K562 (cell line): ENCODE measurements around the gene CCDC9B. TPM values are rescaled to one million over a fixed set of nuclear protein-coding genes. Genes with fewer than 3 reads are reported as not detected.

ENCODE experiments used
- ATF2 ChIP-seq: sonication (generic); formaldehyde crosslinking; IDR thresholded peaks from 2 replicates; pipeline ENCODE4 v1.8.1; 2022; ENCODE audit warnings: missing genetic modification reagents
- CBX3 ChIP-seq, 2 experiments: IDR thresholded peaks; 1 replicate in 1 of 2; 2 replicates in 1 of 2; pipeline ENCODE4 v1.6.1; 2012; ENCODE audit warnings: inconsistent platforms in 2 of 2, low read length in 2 of 2, borderline replicate concordance in 1 of 2, control low read depth in 1 of 2
- CREBBP ChIP-seq: IDR thresholded peaks from one replicate; pipeline ENCODE4 v1.6.1; 2012; ENCODE audit warnings: low read depth, mild to moderate bottlenecking, control low read depth, inconsistent platforms, low read length
- GTF2A2 ChIP-seq: IDR thresholded peaks from 2 replicates; pipeline ENCODE4 v1.6.1; 2016; ENCODE audit warnings: mild to moderate bottlenecking, missing genetic modification characterization, missing compliant biosample characterization
- MAX ChIP-seq: sonication (generic); formaldehyde crosslinking; IDR thresholded peaks from 2 replicates; pipeline ENCODE4 v1.9.0; 2022; ENCODE audit warnings: mild to moderate bottlenecking, missing genetic modification reagents
- MIER1 ChIP-seq: fragments of 450-650 bp; IDR thresholded peaks from 2 replicates; pipeline ENCODE4 v1.6.1; 2016; ENCODE audit warnings: antibody characterized with exemption, mild to moderate bottlenecking, low read depth
- NFE2 ChIP-seq: IDR thresholded peaks from 2 replicates; pipeline ENCODE4 v1.6.1; 2014; ENCODE audit warnings: antibody characterized with exemption, low read depth
- NR2C2 ChIP-seq, 2 experiments: fragments of 200-800 bp in 1 of 2; sonication (Bioruptor generic) in 1 of 2; sonication (generic) in 1 of 2; formaldehyde crosslinking in 1 of 2; IDR thresholded peaks; 2 replicates each; pipeline versions ENCODE4 v1.6.1 to v1.8.0; 2016 to 2022; ENCODE audit warnings: mild to moderate bottlenecking in 1 of 2, missing compliant biosample characterization in 1 of 2, missing genetic modification characterization in 1 of 2, missing genetic modification reagents in 1 of 2
- PTBP1 ChIP-seq: fragments of 200-400 bp; formaldehyde crosslinking; IDR thresholded peaks from 2 replicates; pipeline ENCODE4 v1.6.1; 2017; ENCODE audit warnings: low read depth, low read length
- RB1 ChIP-seq: fragments of 450-650 bp; IDR thresholded peaks from 2 replicates; pipeline ENCODE4 v1.6.1; 2017; ENCODE audit warnings: low read depth, mild to moderate bottlenecking
- RFX5 ChIP-seq: IDR thresholded peaks from 2 replicates; pipeline ENCODE4 v1.6.1; 2011; ENCODE audit warnings: low read depth, mild to moderate bottlenecking, improper control_type of control experiment, low read length
- SPI1 ChIP-seq: IDR thresholded peaks from 2 replicates; pipeline ENCODE4 v1.6.1; 2011; ENCODE audit warnings: low read depth, low read length, control low read depth, borderline replicate concordance
- TSC22D4 ChIP-seq: fragments of 450-650 bp; IDR thresholded peaks from 2 replicates; pipeline ENCODE4 v1.6.1; 2016; ENCODE audit warnings: missing genetic modification characterization, missing biosample characterization, control low read depth
- TSHZ1 ChIP-seq: fragments of 250-450 bp; sonication (Bioruptor Pico); IDR thresholded peaks from 2 replicates; pipeline ENCODE4 v1.4.0; 2020; ENCODE audit warnings: mild to moderate bottlenecking, moderate library complexity
- WHSC1 ChIP-seq: IDR thresholded peaks from one replicate; pipeline ENCODE4 v1.6.1; 2012; ENCODE audit warnings: low read length, control low read depth, inconsistent platforms
- ZNF143 ChIP-seq: sonication (generic); formaldehyde crosslinking; IDR thresholded peaks from 2 replicates; pipeline ENCODE4 v1.9.0; 2022; ENCODE audit warnings: mild to moderate bottlenecking, missing genetic modification reagents
- ZNF449 ChIP-seq: fragments of 250-450 bp; sonication (Bioruptor Pico); IDR thresholded peaks from 2 replicates; pipeline ENCODE4 v1.8.0; 2022; ENCODE audit warnings: moderate library complexity, mild to moderate bottlenecking, inconsistent platforms
- ZNF79 ChIP-seq: fragments of 250-450 bp; sonication (Bioruptor Pico); IDR thresholded peaks from 2 replicates; pipeline ENCODE4 v1.4.0; 2020; ENCODE audit warnings: low read depth, mild to moderate bottlenecking, moderate library complexity
- polyA plus RNA-seq, 8 experiments: library from polyadenylated mRNA; depleted of rRNA in 4 of 8; stranded (reverse) in 5 of 8; unstranded in 3 of 8; fragments of >200 nt; fragmentation: Nextera tagmentation in 2 of 8; fragmentation: Illumina TruSeq in 1 of 8; extraction: Ambion mirVana in 2 of 8; extraction: Trizol in 1 of 8; gene quantifications; 2 replicates each; pipeline versions ENCODE4 v1.2.1 to v1.2.3, GENCODE V29; 2011 to 2014; ENCODE audit warnings: inconsistent platforms in 1 of 8, missing spikeins in 1 of 8
- total RNA-seq, 7 experiments: library from RNA; depleted of rRNA in 6 of 7; stranded (reverse); fragments of >200 nt in 6 of 7; fragmentation: Illumina TruSeq in 2 of 7; extraction: Trizol in 2 of 7; gene quantifications; 2 replicates each; pipeline versions ENCODE4 v1.2.1 to v1.2.3, GENCODE V29; 2011 to 2021; ENCODE audit warnings: low replicate concordance in 1 of 7
- TF ChIP-seq, protein P1 (sequence below): IDR thresholded peaks from 2 replicates; pipeline ENCODE4 v1.6.1; 2011; ENCODE audit warnings: borderline replicate concordance, low read depth, mild to moderate bottlenecking, moderate library complexity, low read length; ENCODE audit not compliant: insufficient read depth, poor library complexity, severe bottlenecking

CCDC9B gene
- total and polyA plus RNA-seq, 9 of the 15 experiments (the other 6 are each of a cell fraction or from before 2014, with no cell fraction given) = 0.01 to 0.47 (median 0.15) TPM; not detected in 1

DNA sequence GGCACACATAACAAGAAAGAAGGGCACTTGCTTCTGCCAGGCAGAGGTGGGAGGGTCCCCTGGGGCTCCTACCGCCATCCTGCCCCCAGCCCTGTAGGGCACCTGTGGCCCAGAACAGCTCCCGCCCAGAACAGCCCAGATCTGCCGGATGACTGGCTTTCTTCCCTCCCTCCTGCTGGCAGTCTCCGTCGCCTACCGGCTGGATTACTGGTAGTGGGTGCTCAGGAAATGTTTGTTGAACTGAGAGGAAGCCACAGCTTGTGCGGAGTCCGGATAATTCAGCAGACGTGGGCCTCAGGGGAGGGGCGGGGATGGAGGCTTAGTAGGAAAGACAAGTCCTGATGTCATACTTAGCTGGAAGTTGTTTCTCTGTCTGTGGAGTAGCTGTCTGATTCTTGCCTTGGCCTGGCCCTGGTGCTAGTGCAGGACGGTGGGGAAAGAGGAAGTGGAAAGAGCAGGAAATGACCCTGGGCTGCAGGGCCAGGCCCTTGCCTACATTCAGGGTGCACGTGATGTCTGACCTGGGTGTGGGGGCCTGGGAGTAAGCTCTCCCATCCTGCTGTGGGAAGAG, 6.7 kb downstream of the CCDC9B start (continued):
- no peak for TF ChIP-seq NFE2
- TF ChIP-seq PTBP1 = no peak
- peak; percentile 80; the same call in 1 of the 2 replicates for TF ChIP-seq MAX (CRISPR knock-in tag)
- TF ChIP-seq TSC22D4 (tag) = no peak
- TF ChIP-seq ZNF143 (CRISPR knock-in tag) = no peak; the same call in 1 of the 2 replicates
- no peak for TF ChIP-seq RB1
- TF ChIP-seq CBX3 (IDR thresholded peaks at IDR 0.05; ENCODE audit: borderline replicate concordance in 1 of 2, low read length in 2 of 2) = no peak
- no peak for TF ChIP-seq NR2C2 (CRISPR knock-in tag; IDR thresholded peaks at IDR 0.05)
- TF ChIP-seq NR2C2 (tag; IDR thresholded peaks at IDR 0.05) = peak; percentile 79
- TF ChIP-seq, protein P1, sequence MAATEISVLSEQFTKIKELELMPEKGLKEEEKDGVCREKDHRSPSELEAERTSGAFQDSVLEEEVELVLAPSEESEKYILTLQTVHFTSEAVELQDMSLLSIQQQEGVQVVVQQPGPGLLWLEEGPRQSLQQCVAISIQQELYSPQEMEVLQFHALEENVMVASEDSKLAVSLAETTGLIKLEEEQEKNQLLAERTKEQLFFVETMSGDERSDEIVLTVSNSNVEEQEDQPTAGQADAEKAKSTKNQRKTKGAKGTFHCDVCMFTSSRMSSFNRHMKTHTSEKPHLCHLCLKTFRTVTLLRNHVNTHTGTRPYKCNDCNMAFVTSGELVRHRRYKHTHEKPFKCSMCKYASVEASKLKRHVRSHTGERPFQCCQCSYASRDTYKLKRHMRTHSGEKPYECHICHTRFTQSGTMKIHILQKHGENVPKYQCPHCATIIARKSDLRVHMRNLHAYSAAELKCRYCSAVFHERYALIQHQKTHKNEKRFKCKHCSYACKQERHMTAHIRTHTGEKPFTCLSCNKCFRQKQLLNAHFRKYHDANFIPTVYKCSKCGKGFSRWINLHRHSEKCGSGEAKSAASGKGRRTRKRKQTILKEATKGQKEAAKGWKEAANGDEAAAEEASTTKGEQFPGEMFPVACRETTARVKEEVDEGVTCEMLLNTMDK = no peak
- TF ChIP-seq ATF2 (CRISPR knock-in tag) = no peak
- TF ChIP-seq CREBBP = no peak
- no peak for TF ChIP-seq ZNF79
- no peak for TF ChIP-seq MIER1
- no peak for TF ChIP-seq GTF2A2
- no peak for TF ChIP-seq TSHZ1
- no peak for TF ChIP-seq RFX5
- TF ChIP-seq SPI1 = peak; percentile 99
- TF ChIP-seq WHSC1 = no peak
- no peak for TF ChIP-seq ZNF449 (CRISPR knock-in tag)
